Trophoblast cell (in vitro differentiated cells and primary cell): Measurements from ENCODE around the gene ZNF862.

Experiments
- DNase-seq, 2 donors: peaks; one replicate each; pipeline ENCODE4 v3.0.0-alpha.2; 2016
- H2AFZ ChIP-seq: 2 replicates; pipeline ENCODE4 v1.6.1; 2013; ENCODE audit warnings: low read length, moderate library complexity, mild to moderate bottlenecking; ENCODE audit not compliant: insufficient read depth, poor library complexity
- H2AK5ac ChIP-seq: 2 replicates; pipeline ENCODE4 v1.6.1; 2013; ENCODE audit warnings: mild to moderate bottlenecking, low read length
- H2BK120ac ChIP-seq: 2 replicates; pipeline ENCODE4 v1.6.1; 2013; ENCODE audit warnings: low read length, mild to moderate bottlenecking, moderate library complexity; ENCODE audit not compliant: insufficient read depth, poor library complexity
- H2BK12ac ChIP-seq: 2 replicates; pipeline ENCODE4 v1.6.1; 2013; ENCODE audit warnings: mild to moderate bottlenecking, low read length, moderate library complexity
- H2BK5ac ChIP-seq: 2 replicates; pipeline ENCODE4 v1.6.1; 2013; ENCODE audit warnings: low read length, low read depth, moderate library complexity, mild to moderate bottlenecking; ENCODE audit not compliant: poor library complexity
- H3K14ac ChIP-seq: 2 replicates; pipeline ENCODE4 v1.6.1; 2013; ENCODE audit warnings: mild to moderate bottlenecking, low read length
- H3K18ac ChIP-seq: 2 replicates; pipeline ENCODE4 v1.6.1; 2013; ENCODE audit warnings: mild to moderate bottlenecking, low read length
- H3K23ac ChIP-seq: 2 replicates; pipeline ENCODE4 v1.6.1; 2013; ENCODE audit warnings: low read length
- H3K27ac ChIP-seq: 2 replicates; pipeline ENCODE4 v1.5.1; 2013; ENCODE audit warnings: low read depth, mild to moderate bottlenecking, inconsistent platforms, low read length, moderate library complexity
- H3K27me3 ChIP-seq: 2 replicates; pipeline ENCODE4 v1.6.1; 2013; ENCODE audit warnings: inconsistent platforms, mild to moderate bottlenecking, low read length, moderate library complexity; ENCODE audit not compliant: insufficient read depth
- H3K36me3 ChIP-seq, 2 experiments: 1 replicate in 1 of 2; 2 replicates in 1 of 2; pipeline ENCODE4 v1.6.1; 2013; ENCODE audit warnings: low read length in 2 of 2, mild to moderate bottlenecking in 2 of 2, moderate library complexity in 1 of 2; ENCODE audit not compliant: insufficient read depth in 2 of 2, control insufficient read depth in 1 of 2
- H3K4ac ChIP-seq: 2 replicates; pipeline ENCODE4 v1.6.1; 2013; ENCODE audit warnings: low read depth, mild to moderate bottlenecking, low read length, moderate library complexity
- H3K4me1 ChIP-seq, 2 experiments: 1 replicate in 1 of 2; 2 replicates in 1 of 2; pipeline ENCODE4 v1.6.1; 2013; ENCODE audit warnings: low read length in 2 of 2, mild to moderate bottlenecking in 2 of 2, moderate library complexity in 1 of 2; ENCODE audit not compliant: insufficient read depth in 2 of 2, control insufficient read depth in 1 of 2
- H3K4me2 ChIP-seq: 2 replicates; pipeline ENCODE4 v1.6.1; 2013; ENCODE audit warnings: inconsistent platforms, mild to moderate bottlenecking, low read length, moderate library complexity
- H3K4me3 ChIP-seq: 2 replicates; pipeline ENCODE4 v1.5.1; 2013; ENCODE audit warnings: mild to moderate bottlenecking, low read depth, low read length, inconsistent platforms
- H3K79me1 ChIP-seq: one replicate; pipeline ENCODE4 v1.6.1; 2013; ENCODE audit warnings: low read length
- H3K79me2 ChIP-seq: 2 replicates; pipeline ENCODE4 v1.6.1; 2013; ENCODE audit warnings: low read length, mild to moderate bottlenecking; ENCODE audit not compliant: control insufficient read depth, insufficient read depth, poor library complexity
- H3K9ac ChIP-seq: 2 replicates; pipeline ENCODE4 v1.6.1; 2013; ENCODE audit warnings: mild to moderate bottlenecking, low read length
- H3K9me3 ChIP-seq: 2 replicates; pipeline ENCODE4 v1.6.1; 2013; ENCODE audit warnings: low read depth, mild to moderate bottlenecking, control low read depth, inconsistent platforms, low read length; ENCODE audit not compliant: insufficient read depth
- H4K12ac ChIP-seq: 2 replicates; pipeline ENCODE4 v1.6.1; 2013; ENCODE audit warnings: low read depth, mild to moderate bottlenecking, low read length, moderate library complexity
- H4K8ac ChIP-seq: 2 replicates; pipeline ENCODE4 v1.6.1; 2013; ENCODE audit warnings: low read depth, mild to moderate bottlenecking, low read length, moderate library complexity
- H4K91ac ChIP-seq: one replicate; pipeline ENCODE4 v1.6.1; 2013; ENCODE audit warnings: low read depth, mild to moderate bottlenecking, low read length, moderate library complexity
- WGBS: extraction: QIAGEN DNeasy Blood & Tissue Kit; methylation state at CpG from one replicate; pipeline ENCODE4 v1.1.7; 2013; ENCODE audit warnings: missing lambda C conversion rate; ENCODE audit not compliant: insufficient read length, insufficient coverage; ENCODE audit errors: extremely low coverage; 5-methylcytosine and 5-hydroxymethylcytosine counted together

The ZNF862 gene

DNA sequence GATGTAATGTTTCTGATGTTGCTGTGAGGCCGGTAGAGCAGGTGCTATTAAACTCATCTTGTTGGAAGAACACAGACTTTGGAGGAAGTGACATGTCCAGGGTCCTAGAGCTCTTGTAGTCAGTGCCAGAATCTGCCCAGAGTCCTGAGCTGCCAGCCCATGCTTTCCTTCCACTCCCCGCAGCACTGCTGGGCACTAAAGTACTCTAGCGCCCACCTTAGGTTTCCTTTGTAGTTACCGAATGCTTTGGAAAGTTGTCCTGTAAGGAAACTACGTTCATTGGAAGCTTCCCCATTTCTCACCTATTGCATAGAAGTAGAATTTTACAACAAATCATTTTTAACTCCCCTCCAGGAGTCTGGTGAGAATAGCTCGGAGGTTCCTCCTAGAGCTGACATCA is 11.0 kb downstream of the ZNF862 start:
- peak overlapping the region; percentile 4 for H3K9ac ChIP-seq
- no peak overlapping the region for H4K91ac ChIP-seq
- DNase-seq: no peak
- H3K4me3 ChIP-seq: no peak overlapping the region
- no peak overlapping the region for H3K14ac ChIP-seq
- no peaks in the 10 kb centered on the region for H3K79me1 ChIP-seq
- no peaks in the 10 kb centered on the region for H3K79me2 ChIP-seq
- WGBS: no CpG with 5 or more reads among the region's 6 CpGs
- H2BK120ac ChIP-seq: no peak overlapping the region
- H2AK5ac ChIP-seq: no peak overlapping the region
- no peak overlapping the region for H2BK5ac ChIP-seq
- H3K27me3 ChIP-seq: no peaks in the 10 kb centered on the region
- no peak overlapping the region for H3K4ac ChIP-seq
- no peaks in the 10 kb centered on the region for H3K4me1 ChIP-seq
- no peak overlapping the region for H3K23ac ChIP-seq
- no peak overlapping the region for H3K4me2 ChIP-seq
- H3K27ac ChIP-seq: no peak overlapping the region
- H2BK12ac ChIP-seq: no peak overlapping the region
- H2AFZ ChIP-seq: no peak overlapping the region
- peaks cover 2% of the 10 kb centered on the region for H3K9me3 ChIP-seq
- no peak overlapping the region for H3K18ac ChIP-seq
- H4K8ac ChIP-seq: no peak overlapping the region
- H3K36me3 ChIP-seq: no peaks in the 10 kb centered on the region
- no peak overlapping the region for H4K12ac ChIP-seq

DNA sequence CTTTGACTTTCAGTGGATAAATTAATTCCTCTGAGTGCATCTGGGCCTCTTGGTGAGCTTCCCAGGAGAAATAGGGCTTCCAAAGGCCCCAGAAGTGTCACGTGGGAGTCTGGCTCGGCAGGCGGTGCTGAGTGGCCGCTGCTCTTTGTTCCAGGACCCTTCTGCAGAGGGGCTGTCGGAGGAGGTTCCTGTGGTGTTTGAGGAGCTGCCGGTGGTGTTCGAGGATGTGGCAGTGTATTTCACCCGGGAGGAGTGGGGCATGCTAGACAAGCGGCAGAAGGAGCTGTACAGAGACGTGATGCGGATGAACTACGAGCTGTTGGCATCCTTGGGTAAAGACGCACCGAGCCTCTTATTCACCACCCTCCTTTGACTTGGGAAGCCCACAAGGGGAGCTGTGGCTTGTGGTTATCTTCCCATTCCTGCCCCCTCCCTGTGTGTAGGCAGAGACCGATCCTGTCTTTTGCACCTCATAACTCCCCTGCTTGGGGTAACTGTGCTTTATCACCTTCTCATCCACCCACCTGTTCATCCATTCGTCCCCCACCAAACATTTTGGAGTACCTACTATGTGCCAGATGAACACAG is 11.9 kb downstream of the ZNF862 start:
- H2BK120ac ChIP-seq: no peak overlapping the region
- no peak for DNase-seq
- H3K4me2 ChIP-seq: no peak overlapping the region
- no CpG with 5 or more reads among the region's 16 CpGs for WGBS
- H3K79me2 ChIP-seq: no peaks in the 10 kb centered on the region
- H3K4ac ChIP-seq: no peak overlapping the region
- no peak overlapping the region for H2BK5ac ChIP-seq
- H4K8ac ChIP-seq: no peak overlapping the region
- H3K14ac ChIP-seq: no peak overlapping the region
- no peak overlapping the region for H2BK12ac ChIP-seq
- peaks cover 5 to 8% of the 10 kb centered on the region in 2 experiments for H3K4me1 ChIP-seq
- no peak overlapping the region for H2AK5ac ChIP-seq
- no peak overlapping the region for H3K9ac ChIP-seq
- no peak overlapping the region for H3K4me3 ChIP-seq
- no peaks in the 10 kb centered on the region for H3K36me3 ChIP-seq
- H4K12ac ChIP-seq: no peak overlapping the region
- no peak overlapping the region for H3K18ac ChIP-seq
- no peak overlapping the region for H2AFZ ChIP-seq
- no peaks in the 10 kb centered on the region for H3K27me3 ChIP-seq
- no peak overlapping the region for H3K27ac ChIP-seq
- H4K91ac ChIP-seq: no peak overlapping the region
- no peak overlapping the region for H3K23ac ChIP-seq
- H3K79me1 ChIP-seq: no peaks in the 10 kb centered on the region
- H3K9me3 ChIP-seq: peaks cover 1% of the 10 kb centered on the region

DNA sequence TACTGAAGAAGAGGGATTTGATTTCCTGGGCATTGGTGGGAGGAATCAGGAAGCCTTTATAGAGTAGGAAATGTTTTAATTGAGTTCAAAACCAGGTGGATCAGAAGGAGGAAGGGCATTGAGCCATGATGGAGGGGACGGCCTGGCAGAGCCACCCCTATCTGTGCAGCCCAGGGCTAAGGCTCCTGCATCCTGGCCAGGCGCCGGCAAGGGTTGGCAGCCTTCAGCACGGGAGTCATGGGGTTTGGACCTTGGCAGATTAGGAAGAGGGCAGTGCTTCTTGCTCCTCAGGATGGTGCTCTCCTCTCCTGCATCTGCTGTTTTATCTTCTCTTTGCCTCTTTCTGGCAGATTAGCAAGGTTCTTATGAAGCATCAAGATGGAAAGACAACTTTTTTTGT is 12.5 kb downstream of the ZNF862 start:
- Histone ChIP-seq H2BK120ac (no peak overlapping the region), H3K36me3 (no peaks in the 10 kb centered on the region), H3K79me2 (no peaks in the 10 kb centered on the region), H2BK12ac (no peak overlapping the region), H3K23ac (no peak overlapping the region), H2AFZ (no peak overlapping the region), H3K79me1 (no peaks in the 10 kb centered on the region), H3K9me3 (peaks cover 1% of the 10 kb centered on the region), H3K4me1 (peaks cover 11 to 12% of the 10 kb centered on the region in 2 experiments), H3K14ac (no peak overlapping the region), H4K8ac (no peak overlapping the region), H3K27me3 (no peaks in the 10 kb centered on the region), H2AK5ac (no peak overlapping the region), H3K4ac (no peak overlapping the region), H3K4me3 (no peak overlapping the region), H4K91ac (no peak overlapping the region), H2BK5ac (no peak overlapping the region), H3K4me2 (no peak overlapping the region), H3K27ac (no peak overlapping the region), H3K18ac (no peak overlapping the region), H3K9ac (no peak overlapping the region), H4K12ac (no peak overlapping the region)
- DNase-seq: no peak
- no CpG with 5 or more reads among the region's 4 CpGs for WGBS

DNA sequence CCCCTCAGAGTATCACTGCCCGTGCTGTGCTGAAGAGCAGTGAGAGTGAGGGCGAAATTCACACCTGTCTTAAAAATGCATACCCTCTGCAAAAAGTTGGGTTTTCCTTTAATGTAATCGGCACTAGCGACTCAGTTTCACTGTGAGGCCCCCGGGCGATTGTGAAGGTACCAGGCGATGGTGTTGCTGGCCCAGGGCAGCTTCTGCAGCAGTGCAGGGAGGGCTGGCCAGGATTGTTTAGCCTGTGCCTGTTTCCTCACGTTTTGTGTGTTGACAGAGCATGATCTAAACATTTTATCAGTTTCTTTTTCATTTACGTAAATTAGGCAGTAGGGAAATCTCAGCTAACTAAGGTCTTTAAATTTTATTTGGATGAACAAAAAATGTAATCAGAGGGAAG is 13.3 kb downstream of the ZNF862 start:
- H3K36me3 ChIP-seq: no peaks in the 10 kb centered on the region
- H4K8ac ChIP-seq: no peak overlapping the region
- H4K91ac ChIP-seq: no peak overlapping the region
- H2AK5ac ChIP-seq: no peak overlapping the region
- H4K12ac ChIP-seq: no peak overlapping the region
- no peak overlapping the region for H3K9ac ChIP-seq
- no peak for DNase-seq
- no peaks in the 10 kb centered on the region for H3K79me1 ChIP-seq
- H3K4ac ChIP-seq: no peak overlapping the region
- H3K4me2 ChIP-seq: no peak overlapping the region
- no peak overlapping the region for H3K14ac ChIP-seq
- H3K27me3 ChIP-seq: no peaks in the 10 kb centered on the region
- peaks cover 1% of the 10 kb centered on the region for H3K9me3 ChIP-seq
- no peaks in the 10 kb centered on the region for H3K79me2 ChIP-seq
- H2AFZ ChIP-seq: no peak overlapping the region
- H2BK5ac ChIP-seq: no peak overlapping the region
- no peak overlapping the region for H2BK12ac ChIP-seq
- H3K23ac ChIP-seq: no peak overlapping the region
- WGBS: no CpG with 5 or more reads among the region's 9 CpGs
- no peak overlapping the region for H2BK120ac ChIP-seq
- H3K27ac ChIP-seq: no peak overlapping the region
- H3K18ac ChIP-seq: no peak overlapping the region
- H3K4me1 ChIP-seq: peaks cover 12 to 14% of the 10 kb centered on the region in 2 experiments
- H3K4me3 ChIP-seq: no peak overlapping the region
